ENCODE results near the gene ITGB7.

DNA sequence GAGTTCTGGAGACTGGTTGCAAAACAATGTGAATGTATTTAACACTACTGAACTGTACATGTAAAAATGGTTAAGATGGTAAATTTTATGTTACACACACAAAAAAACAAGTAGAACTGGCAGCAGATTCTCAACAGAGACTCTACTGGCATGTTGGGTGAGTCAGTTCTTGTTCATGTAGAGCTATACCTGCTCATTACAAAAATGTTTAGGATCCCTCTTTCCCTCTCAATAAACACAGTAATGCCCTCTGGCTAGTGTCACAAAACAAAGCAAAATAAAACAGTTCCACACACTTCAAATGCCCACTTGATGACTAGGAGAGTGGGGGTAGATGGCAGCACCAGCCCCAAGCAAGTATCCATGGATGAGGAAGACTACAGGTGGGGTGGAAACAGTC lies 40.2 kb downstream of the ITGB7 start:
- TF ChIP-seq, protein P1, sequence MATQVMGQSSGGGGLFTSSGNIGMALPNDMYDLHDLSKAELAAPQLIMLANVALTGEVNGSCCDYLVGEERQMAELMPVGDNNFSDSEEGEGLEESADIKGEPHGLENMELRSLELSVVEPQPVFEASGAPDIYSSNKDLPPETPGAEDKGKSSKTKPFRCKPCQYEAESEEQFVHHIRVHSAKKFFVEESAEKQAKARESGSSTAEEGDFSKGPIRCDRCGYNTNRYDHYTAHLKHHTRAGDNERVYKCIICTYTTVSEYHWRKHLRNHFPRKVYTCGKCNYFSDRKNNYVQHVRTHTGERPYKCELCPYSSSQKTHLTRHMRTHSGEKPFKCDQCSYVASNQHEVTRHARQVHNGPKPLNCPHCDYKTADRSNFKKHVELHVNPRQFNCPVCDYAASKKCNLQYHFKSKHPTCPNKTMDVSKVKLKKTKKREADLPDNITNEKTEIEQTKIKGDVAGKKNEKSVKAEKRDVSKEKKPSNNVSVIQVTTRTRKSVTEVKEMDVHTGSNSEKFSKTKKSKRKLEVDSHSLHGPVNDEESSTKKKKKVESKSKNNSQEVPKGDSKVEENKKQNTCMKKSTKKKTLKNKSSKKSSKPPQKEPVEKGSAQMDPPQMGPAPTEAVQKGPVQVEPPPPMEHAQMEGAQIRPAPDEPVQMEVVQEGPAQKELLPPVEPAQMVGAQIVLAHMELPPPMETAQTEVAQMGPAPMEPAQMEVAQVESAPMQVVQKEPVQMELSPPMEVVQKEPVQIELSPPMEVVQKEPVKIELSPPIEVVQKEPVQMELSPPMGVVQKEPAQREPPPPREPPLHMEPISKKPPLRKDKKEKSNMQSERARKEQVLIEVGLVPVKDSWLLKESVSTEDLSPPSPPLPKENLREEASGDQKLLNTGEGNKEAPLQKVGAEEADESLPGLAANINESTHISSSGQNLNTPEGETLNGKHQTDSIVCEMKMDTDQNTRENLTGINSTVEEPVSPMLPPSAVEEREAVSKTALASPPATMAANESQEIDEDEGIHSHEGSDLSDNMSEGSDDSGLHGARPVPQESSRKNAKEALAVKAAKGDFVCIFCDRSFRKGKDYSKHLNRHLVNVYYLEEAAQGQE (IDR thresholded peaks at IDR 0.05; ENCODE audit: low read depth, low read length): no peak
- TF ChIP-seq TAF1 (IDR thresholded peaks at IDR 0.05; ENCODE audit: borderline replicate concordance, low read depth, low read length) (no peak), PAX5 (IDR thresholded peaks at IDR 0.05; ENCODE audit: borderline replicate concordance, low read depth, low read length) (no peak), YBX1 (IDR thresholded peaks at IDR 0.05) (no peak)
- TF ChIP-seq, protein P2, sequence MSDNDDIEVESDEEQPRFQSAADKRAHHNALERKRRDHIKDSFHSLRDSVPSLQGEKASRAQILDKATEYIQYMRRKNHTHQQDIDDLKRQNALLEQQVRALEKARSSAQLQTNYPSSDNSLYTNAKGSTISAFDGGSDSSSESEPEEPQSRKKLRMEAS (IDR thresholded peaks at IDR 0.05; ENCODE audit: low read depth, low read length): no peak
- TF ChIP-seq, protein P3, sequence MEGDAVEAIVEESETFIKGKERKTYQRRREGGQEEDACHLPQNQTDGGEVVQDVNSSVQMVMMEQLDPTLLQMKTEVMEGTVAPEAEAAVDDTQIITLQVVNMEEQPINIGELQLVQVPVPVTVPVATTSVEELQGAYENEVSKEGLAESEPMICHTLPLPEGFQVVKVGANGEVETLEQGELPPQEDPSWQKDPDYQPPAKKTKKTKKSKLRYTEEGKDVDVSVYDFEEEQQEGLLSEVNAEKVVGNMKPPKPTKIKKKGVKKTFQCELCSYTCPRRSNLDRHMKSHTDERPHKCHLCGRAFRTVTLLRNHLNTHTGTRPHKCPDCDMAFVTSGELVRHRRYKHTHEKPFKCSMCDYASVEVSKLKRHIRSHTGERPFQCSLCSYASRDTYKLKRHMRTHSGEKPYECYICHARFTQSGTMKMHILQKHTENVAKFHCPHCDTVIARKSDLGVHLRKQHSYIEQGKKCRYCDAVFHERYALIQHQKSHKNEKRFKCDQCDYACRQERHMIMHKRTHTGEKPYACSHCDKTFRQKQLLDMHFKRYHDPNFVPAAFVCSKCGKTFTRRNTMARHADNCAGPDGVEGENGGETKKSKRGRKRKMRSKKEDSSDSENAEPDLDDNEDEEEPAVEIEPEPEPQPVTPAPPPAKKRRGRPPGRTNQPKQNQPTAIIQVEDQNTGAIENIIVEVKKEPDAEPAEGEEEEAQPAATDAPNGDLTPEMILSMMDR (IDR thresholded peaks at IDR 0.05 in 2 of 3, conservative IDR thresholded peaks at IDR 0.05 in 1 of 3; ENCODE audit: control insufficient read depth in 2 of 3, extremely low read depth in 1 of 3, insufficient read depth in 1 of 3, low read depth in 3 of 3, low read length in 3 of 3): no peak

All from GM12878 (cell line).